Neural progenitor cell (in vitro differentiated cells): ENCODE data around the gene TMEM234.

Experiments
- CTCF ChIP-seq: fragments of 200-600 bp; sonication (generic); IDR thresholded peaks from 2 replicates; pipeline ENCODE4 v1.5.1; 2017; ENCODE audit warnings: antibody characterized with exemption, mild to moderate bottlenecking
- EZH2phosphoT487 ChIP-seq: fragments of 200-600 bp; sonication (generic); IDR thresholded peaks from 2 replicates; pipeline ENCODE4 v1.6.1; 2017; ENCODE audit warnings: antibody characterized with exemption

GRCh38 chr1:32184650-32185049 lies 37.5 kb downstream of the TMEM234 start:
- TF ChIP-seq CTCF (no peak), EZH2phosphoT487 (no peak)
